OCI-LY1 (cell line): ENCODE data around the gene ROBO1.

Source experiments
- H2AFZ ChIP-seq: fragments of 200-600 bp; sonication (generic), shearing (Covaris generic); 2 replicates; pipeline ENCODE4 v1.6.0; 2014; ENCODE audit warnings: antibody characterized with exemption, mild to moderate bottlenecking, low read length
- H3F3A ChIP-seq: fragments of 200-600 bp; sonication (generic), shearing (Covaris generic); 2 replicates; pipeline ENCODE4 v1.6.0; 2014; ENCODE audit warnings: mild to moderate bottlenecking, antibody characterized with exemption, low read length, moderate library complexity; ENCODE audit not compliant: insufficient read depth
- H3K27ac ChIP-seq: fragments of 200-600 bp; sonication (generic); 2 replicates; pipeline ENCODE4 v1.5.1; 2014; ENCODE audit warnings: low read length, mixed run types, mild to moderate bottlenecking, low read depth; ENCODE audit not compliant: poor library complexity, severe bottlenecking
- H3K27me3 ChIP-seq: fragments of 200-600 bp; sonication (generic); 2 replicates; pipeline ENCODE4 v1.6.0; 2014; ENCODE audit warnings: antibody characterized with exemption, mild to moderate bottlenecking, low read length, moderate library complexity; ENCODE audit not compliant: insufficient read depth
- H3K36me3 ChIP-seq: fragments of 200-600 bp; sonication (generic); 2 replicates; pipeline ENCODE4 v1.6.1; 2014; ENCODE audit warnings: mild to moderate bottlenecking, antibody characterized with exemption, low read length, moderate library complexity, mixed read lengths; ENCODE audit not compliant: insufficient read depth
- H3K4me1 ChIP-seq: fragments of 200-600 bp; sonication (generic); 2 replicates; pipeline ENCODE4 v1.5.1; 2014; ENCODE audit warnings: mild to moderate bottlenecking, low read length, moderate library complexity; ENCODE audit not compliant: insufficient read depth, severe bottlenecking
- H3K4me2 ChIP-seq: fragments of 200-600 bp; sonication (generic), shearing (Covaris generic); 2 replicates; pipeline ENCODE4 v1.6.1; 2014; ENCODE audit warnings: low read length
- H3K4me3 ChIP-seq: fragments of 200-600 bp; sonication (generic); 2 replicates; pipeline ENCODE4 v1.5.1; 2014; ENCODE audit warnings: low read length, low read depth, mild to moderate bottlenecking, mixed read lengths; ENCODE audit not compliant: poor library complexity, severe bottlenecking
- H3K79me2 ChIP-seq: fragments of 200-600 bp; shearing (Covaris generic); 2 replicates; pipeline ENCODE4 v1.6.1; 2016; ENCODE audit warnings: mixed run types, low read length, mixed read lengths; ENCODE audit not compliant: insufficient read depth
- H3K9ac ChIP-seq: fragments of 200-600 bp; sonication (generic), shearing (Covaris generic); 2 replicates; pipeline ENCODE4 v1.6.1; 2014; ENCODE audit warnings: mild to moderate bottlenecking, low read length, mixed read lengths
- H3K9me2 ChIP-seq: fragments of 200-600 bp; sonication (generic), shearing (Covaris generic); 2 replicates; pipeline ENCODE4 v1.6.1; 2014; ENCODE audit warnings: low read depth, mild to moderate bottlenecking, low read length, mixed read lengths
- H3K9me3 ChIP-seq: fragments of 200-600 bp; shearing (Covaris generic); 2 replicates; pipeline ENCODE4 v1.6.1; 2014; ENCODE audit warnings: low read length, mixed read lengths
- H4K20me1 ChIP-seq: fragments of 200-600 bp; sonication (generic), shearing (Covaris generic); 2 replicates; pipeline ENCODE4 v1.6.0; 2016; ENCODE audit warnings: mild to moderate bottlenecking, low read length; ENCODE audit not compliant: insufficient read depth
- CTCF ChIP-seq: fragments of 200-600 bp; sonication (generic), shearing (Covaris generic); IDR thresholded peaks from 2 replicates; pipeline ENCODE4 v1.5.1; 2017; ENCODE audit warnings: mild to moderate bottlenecking, antibody characterized with exemption, low read length, moderate library complexity, mixed read lengths
- EZH2 ChIP-seq: fragments of 200-600 bp; sonication (generic), shearing (Covaris generic); IDR thresholded peaks from 2 replicates; pipeline ENCODE4 v1.8.0; 2017; ENCODE audit warnings: borderline replicate concordance, mixed run types, mild to moderate bottlenecking, antibody characterized with exemption, low read length, moderate library complexity, mixed read lengths

Gene ROBO1

GRCh38 chr3:78900880-78901279, 866.9 kb downstream of the ROBO1 start:
- Histone ChIP-seq H3K4me1 (no peaks in the 10 kb centered on the region), H3K36me3 (no peaks in the 10 kb centered on the region), H3K4me3 (no peak overlapping the region), H3K9me2 (no peaks in the 10 kb centered on the region), H3K4me2 (no peak overlapping the region), H2AFZ (no peak overlapping the region), H4K20me1 (no peaks in the 10 kb centered on the region), H3K79me2 (no peaks in the 10 kb centered on the region), H3F3A (no peaks in the 10 kb centered on the region), H3K27me3 (no peaks in the 10 kb centered on the region), H3K9me3 (no peaks in the 10 kb centered on the region), H3K9ac (no peak overlapping the region), H3K27ac (no peak overlapping the region)
- no peak for TF ChIP-seq CTCF
- no peak for TF ChIP-seq EZH2

GRCh38 chr3:78900426-78900825, 867.4 kb downstream of the ROBO1 start:
- H3K36me3 ChIP-seq: no peaks in the 10 kb centered on the region
- no peak for TF ChIP-seq CTCF
- TF ChIP-seq EZH2: no peak
- H3K4me2 ChIP-seq: no peak overlapping the region

GRCh38 chr3:78895528-78895927, 872.3 kb downstream of the ROBO1 start:
- no peak overlapping the region for H3K9ac ChIP-seq
- no peak overlapping the region for H3K27ac ChIP-seq
- no peaks in the 10 kb centered on the region for H4K20me1 ChIP-seq
- no peaks in the 10 kb centered on the region for H3F3A ChIP-seq
- H2AFZ ChIP-seq: no peak overlapping the region
- no peaks in the 10 kb centered on the region for H3K79me2 ChIP-seq
- TF ChIP-seq EZH2 (no peak), CTCF (no peak)
- no peak overlapping the region for H3K4me3 ChIP-seq
- H3K36me3 ChIP-seq: no peaks in the 10 kb centered on the region
- H3K4me2 ChIP-seq: no peak overlapping the region
- no peaks in the 10 kb centered on the region for H3K4me1 ChIP-seq
- H3K9me3 ChIP-seq: no peaks in the 10 kb centered on the region
- no peaks in the 10 kb centered on the region for H3K9me2 ChIP-seq
- no peaks in the 10 kb centered on the region for H3K27me3 ChIP-seq

More at GRCh38 chr3:78900426-78900825, 867.4 kb downstream of the ROBO1 start:
- no peaks in the 10 kb centered on the region for H3K9me3 ChIP-seq
- no peak overlapping the region for H3K4me3 ChIP-seq
- no peaks in the 10 kb centered on the region for H3K9me2 ChIP-seq
- H3K27me3 ChIP-seq: no peaks in the 10 kb centered on the region
- no peak overlapping the region for H2AFZ ChIP-seq
- no peaks in the 10 kb centered on the region for H3F3A ChIP-seq
- no peaks in the 10 kb centered on the region for H3K79me2 ChIP-seq
- H4K20me1 ChIP-seq: no peaks in the 10 kb centered on the region
- H3K9ac ChIP-seq: no peak overlapping the region
- no peaks in the 10 kb centered on the region for H3K4me1 ChIP-seq
- H3K27ac ChIP-seq: no peak overlapping the region
